Measurements from ENCODE around the gene ZNF827.

The ZNF827 gene

DNA sequence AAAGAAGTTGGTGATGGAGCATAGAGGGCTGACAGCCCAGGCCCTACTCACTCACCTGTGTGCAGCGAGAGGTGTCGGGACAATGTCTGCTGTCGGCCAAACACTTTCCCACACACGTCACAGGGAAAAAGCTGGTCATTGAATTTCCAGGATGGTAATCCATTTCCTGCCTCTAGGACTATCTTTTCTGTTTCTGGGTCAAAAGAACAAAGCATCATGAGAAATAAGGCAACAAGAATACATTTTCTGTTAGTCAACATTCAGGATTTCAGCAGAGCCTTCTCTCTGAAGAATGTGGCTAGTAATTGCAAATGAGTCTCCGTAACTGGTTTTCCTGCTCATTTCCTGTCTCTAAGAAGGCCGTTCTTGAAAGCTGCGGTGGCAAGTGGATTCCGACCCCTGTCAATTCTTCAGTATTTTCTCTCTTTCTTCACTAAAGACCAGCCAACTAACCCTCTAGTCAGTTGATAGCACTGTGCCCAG lies 159.3 kb downstream of the ZNF827 start:
- H4K20me1 ChIP-seq, result no peaks in the 10 kb centered on the region
- no peak overlapping the region for H3K27ac ChIP-seq
- H3K4me1 ChIP-seq, result peaks cover 7% of the 10 kb centered on the region
- no peak overlapping the region for H3K4me2 ChIP-seq
- H3K4me3 ChIP-seq, result no peak overlapping the region
- TF ChIP-seq Cebpa-rat (IDR thresholded peaks at IDR 0.05), result no peak
- no peaks in the 10 kb centered on the region for H3K27me3 ChIP-seq
- peaks cover 10% of the 10 kb centered on the region; the same call in 1 of the 2 replicates for H3K9me3 ChIP-seq
- H3K9ac ChIP-seq, result no peak overlapping the region
- H3K36me3 ChIP-seq, result peaks cover 86% of the 10 kb centered on the region

- H3K4me2 ChIP-seq, result no peak overlapping the region
- no peaks in the 10 kb centered on the region for H3K4me1 ChIP-seq
- H4K20me1 ChIP-seq, result no peaks in the 10 kb centered on the region
- H3K36me3 ChIP-seq, result peaks cover 88% of the 10 kb centered on the region
- H3K4me3 ChIP-seq, result no peak overlapping the region
- no peaks in the 10 kb centered on the region for H3K9me3 ChIP-seq
- H3K27ac ChIP-seq, result no peak overlapping the region
- TF ChIP-seq Cebpa-rat (IDR thresholded peaks at IDR 0.05), result no peak
- H3K9ac ChIP-seq, result no peak overlapping the region
- H3K27me3 ChIP-seq, result no peaks in the 10 kb centered on the region
These were observed 162.4 kb downstream of the ZNF827 start for GRCh38 chr4:145776208-145776607.

DNA sequence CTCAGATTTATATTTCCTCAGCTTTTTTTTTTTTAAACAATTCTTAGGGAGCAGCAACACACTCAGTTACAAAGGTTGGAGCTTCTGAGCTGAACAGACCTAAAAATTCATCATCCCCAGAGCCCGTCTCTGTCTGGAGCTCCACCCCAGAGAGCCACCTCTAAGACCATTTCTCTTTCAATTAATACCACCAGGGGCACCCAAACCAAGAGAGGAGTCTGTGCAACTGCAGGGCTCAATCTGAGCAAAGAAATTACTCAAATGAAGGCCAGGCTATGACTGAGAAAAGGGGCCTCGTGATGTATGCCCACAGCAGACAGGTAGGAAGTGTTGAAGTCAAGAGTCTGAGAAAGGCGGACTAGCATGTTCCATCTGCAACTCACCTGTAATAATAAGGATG lies 163.2 kb downstream of the ZNF827 start:
- no peaks in the 10 kb centered on the region for H3K27me3 ChIP-seq
- no peaks in the 10 kb centered on the region for H3K4me1 ChIP-seq
- no peak overlapping the region for H3K9ac ChIP-seq
- TF ChIP-seq Cebpa-rat (IDR thresholded peaks at IDR 0.05), result no peak
- no peaks in the 10 kb centered on the region for H4K20me1 ChIP-seq
- peaks cover 84% of the 10 kb centered on the region for H3K36me3 ChIP-seq
- no peaks in the 10 kb centered on the region for H3K9me3 ChIP-seq
- H3K4me3 ChIP-seq, result no peak overlapping the region
- H3K27ac ChIP-seq, result no peak overlapping the region
- H3K4me2 ChIP-seq, result no peak overlapping the region

GRCh38 chr4:145774473-145774872 lies 164.2 kb downstream of the ZNF827 start:
- Histone ChIP-seq H3K9me3 (no peaks in the 10 kb centered on the region), H3K27me3 (no peaks in the 10 kb centered on the region), H3K36me3 (peaks cover 82% of the 10 kb centered on the region), H3K27ac (no peak overlapping the region), H3K9ac (no peak overlapping the region), H3K4me1 (no peaks in the 10 kb centered on the region), H3K4me2 (no peak overlapping the region), H3K4me3 (no peak overlapping the region), H4K20me1 (no peaks in the 10 kb centered on the region)
- no peak for TF ChIP-seq Cebpa-rat (IDR thresholded peaks at IDR 0.05)

DNA sequence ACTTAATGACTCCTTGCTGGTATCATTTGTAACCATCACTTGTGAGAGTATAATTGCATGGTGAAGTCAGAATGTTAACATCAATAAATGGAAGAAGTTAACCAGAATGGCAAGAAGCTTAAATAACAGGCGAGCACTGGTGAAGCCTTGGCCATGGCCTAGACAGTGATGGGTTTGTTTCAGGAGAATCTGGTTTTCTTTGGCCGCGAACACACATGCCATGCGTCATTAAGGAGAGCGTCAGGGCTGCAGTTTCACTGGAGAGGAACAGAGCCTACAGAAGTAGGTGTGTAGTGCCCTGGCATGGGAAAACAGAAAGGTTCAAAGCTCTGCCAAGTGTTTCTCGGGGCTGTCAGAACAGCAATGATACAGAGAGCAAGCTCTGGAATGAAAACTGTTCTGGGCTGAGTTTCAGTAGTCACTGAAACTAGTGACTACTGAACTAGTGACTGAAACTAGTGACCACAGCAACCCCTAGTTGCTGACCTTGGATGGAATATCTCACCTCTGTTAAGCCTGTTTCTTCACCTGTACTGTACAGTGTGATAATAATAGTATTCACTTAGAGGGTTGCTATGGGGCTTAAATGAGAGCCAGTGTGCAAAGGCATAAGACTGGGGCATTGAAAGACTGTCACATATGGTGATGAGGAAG lies 164.9 kb downstream of the ZNF827 start:
- Histone ChIP-seq H3K9ac (no peak overlapping the region), H3K4me3 (no peak overlapping the region)

DNA sequence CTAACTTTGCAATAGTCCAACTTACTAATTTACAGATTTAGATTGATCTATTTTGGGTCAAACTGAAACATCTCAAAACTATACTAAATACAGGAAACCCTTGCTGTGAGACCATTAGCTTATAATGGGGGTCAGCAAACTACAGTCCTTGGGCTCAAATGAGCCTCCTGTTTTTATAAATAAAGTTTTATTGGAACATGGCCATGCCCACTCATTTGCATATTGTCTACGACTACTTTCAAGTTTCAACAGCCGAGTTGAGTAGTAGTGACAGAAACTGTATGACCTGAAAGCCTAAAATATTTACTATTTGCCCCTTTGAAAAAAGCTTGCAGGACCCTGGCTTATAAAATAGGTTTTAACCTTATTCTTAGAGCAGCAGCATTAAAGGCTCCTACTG lies 166.3 kb downstream of the ZNF827 start:
- Histone ChIP-seq H3K36me3 (peaks cover 83% of the 10 kb centered on the region), H3K4me2 (no peak overlapping the region)

More for the DNA sequence above, 164.9 kb downstream of the ZNF827 start:
- no peaks in the 10 kb centered on the region for H3K27me3 ChIP-seq
- no peaks in the 10 kb centered on the region for H3K9me3 ChIP-seq
- no peak overlapping the region for H3K4me2 ChIP-seq
- no peaks in the 10 kb centered on the region for H3K4me1 ChIP-seq
- no peak for TF ChIP-seq Cebpa-rat (IDR thresholded peaks at IDR 0.05)
- no peak overlapping the region for H3K27ac ChIP-seq
- no peaks in the 10 kb centered on the region for H4K20me1 ChIP-seq
- peaks cover 80% of the 10 kb centered on the region for H3K36me3 ChIP-seq

GRCh38 chr4:145770124-145770523 lies 168.5 kb downstream of the ZNF827 start:
- peaks cover 83% of the 10 kb centered on the region for H3K36me3 ChIP-seq
- TF ChIP-seq Cebpa-rat (IDR thresholded peaks at IDR 0.05), result no peak
- H3K9ac ChIP-seq, result no peak overlapping the region

More for the DNA sequence above, 166.3 kb downstream of the ZNF827 start:
- no peak overlapping the region for H3K9ac ChIP-seq
- H3K9me3 ChIP-seq, result no peaks in the 10 kb centered on the region
- H3K4me3 ChIP-seq, result no peak overlapping the region
- TF ChIP-seq Cebpa-rat (IDR thresholded peaks at IDR 0.05), result no peak
- H3K27ac ChIP-seq, result no peak overlapping the region
- H3K27me3 ChIP-seq, result no peaks in the 10 kb centered on the region
- H4K20me1 ChIP-seq, result no peaks in the 10 kb centered on the region
- H3K4me1 ChIP-seq, result no peaks in the 10 kb centered on the region

GRCh38 chr4:145769450-145770037 lies 169.1 kb downstream of the ZNF827 start:
- no peak overlapping the region for H3K4me2 ChIP-seq
- no peaks in the 10 kb centered on the region for H3K4me1 ChIP-seq
- no peaks in the 10 kb centered on the region for H3K27me3 ChIP-seq
- H3K9me3 ChIP-seq, result no peaks in the 10 kb centered on the region
- no peak overlapping the region for H3K9ac ChIP-seq
- no peaks in the 10 kb centered on the region for H4K20me1 ChIP-seq
- peaks cover 83% of the 10 kb centered on the region for H3K36me3 ChIP-seq
- no peak overlapping the region for H3K27ac ChIP-seq
- no peak overlapping the region for H3K4me3 ChIP-seq
- TF ChIP-seq Cebpa-rat (IDR thresholded peaks at IDR 0.05), result 0 out of 2 replicates have a peak, but pooled peaks have one; percentile 22

More at GRCh38 chr4:145770124-145770523, 168.5 kb downstream of the ZNF827 start:
- Histone ChIP-seq H3K27me3 (no peaks in the 10 kb centered on the region), H3K4me2 (no peak overlapping the region), H4K20me1 (no peaks in the 10 kb centered on the region), H3K4me3 (no peak overlapping the region), H3K4me1 (no peaks in the 10 kb centered on the region), H3K27ac (no peak overlapping the region), H3K9me3 (no peaks in the 10 kb centered on the region)

DNA sequence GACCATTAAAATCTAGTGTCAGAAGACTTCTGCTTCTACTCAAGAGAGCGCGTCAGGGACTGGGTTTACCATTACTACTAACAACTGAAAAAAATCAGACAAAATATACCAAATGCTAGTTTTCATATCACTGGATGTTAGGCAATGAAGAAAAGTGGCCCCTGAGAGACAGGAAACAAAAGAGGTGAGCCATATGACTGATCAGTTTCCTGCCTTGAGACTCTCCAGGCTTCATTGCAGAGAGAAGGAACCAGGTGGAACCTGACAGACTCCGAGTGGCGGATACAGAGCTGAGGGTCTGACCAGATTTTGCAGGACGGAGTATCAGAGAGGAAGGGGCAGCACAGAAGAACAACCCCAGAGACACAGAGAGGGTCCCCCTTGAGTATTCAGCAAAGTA lies 172.3 kb downstream of the ZNF827 start:
- peaks cover 1% of the 10 kb centered on the region; the same call in 1 of the 2 replicates for H3K9me3 ChIP-seq
- H3K27me3 ChIP-seq, result no peaks in the 10 kb centered on the region
- no peak overlapping the region for H3K27ac ChIP-seq
- H4K20me1 ChIP-seq, result no peaks in the 10 kb centered on the region
- H3K4me1 ChIP-seq, result no peaks in the 10 kb centered on the region
- H3K9ac ChIP-seq, result no peak overlapping the region
- peaks cover 83% of the 10 kb centered on the region for H3K36me3 ChIP-seq
- no peak for TF ChIP-seq Cebpa-rat (IDR thresholded peaks at IDR 0.05)
- H3K4me3 ChIP-seq, result no peak overlapping the region
- no peak overlapping the region for H3K4me2 ChIP-seq

- Histone ChIP-seq H3K4me3 (no peak overlapping the region), H3K9ac (no peak overlapping the region), H3K9me3 (peaks cover 6% of the 10 kb centered on the region; the same call in 1 of the 2 replicates), H3K4me2 (no peak overlapping the region), H3K27ac (no peak overlapping the region), H3K4me1 (no peaks in the 10 kb centered on the region), H4K20me1 (no peaks in the 10 kb centered on the region), H3K36me3 (peaks cover 93% of the 10 kb centered on the region), H3K27me3 (no peaks in the 10 kb centered on the region)
- no peak for TF ChIP-seq Cebpa-rat (IDR thresholded peaks at IDR 0.05)
These were observed 175.2 kb downstream of the ZNF827 start for GRCh38 chr4:145763399-145763798.
